ENCODE results near the gene KRT74.

DNA sequence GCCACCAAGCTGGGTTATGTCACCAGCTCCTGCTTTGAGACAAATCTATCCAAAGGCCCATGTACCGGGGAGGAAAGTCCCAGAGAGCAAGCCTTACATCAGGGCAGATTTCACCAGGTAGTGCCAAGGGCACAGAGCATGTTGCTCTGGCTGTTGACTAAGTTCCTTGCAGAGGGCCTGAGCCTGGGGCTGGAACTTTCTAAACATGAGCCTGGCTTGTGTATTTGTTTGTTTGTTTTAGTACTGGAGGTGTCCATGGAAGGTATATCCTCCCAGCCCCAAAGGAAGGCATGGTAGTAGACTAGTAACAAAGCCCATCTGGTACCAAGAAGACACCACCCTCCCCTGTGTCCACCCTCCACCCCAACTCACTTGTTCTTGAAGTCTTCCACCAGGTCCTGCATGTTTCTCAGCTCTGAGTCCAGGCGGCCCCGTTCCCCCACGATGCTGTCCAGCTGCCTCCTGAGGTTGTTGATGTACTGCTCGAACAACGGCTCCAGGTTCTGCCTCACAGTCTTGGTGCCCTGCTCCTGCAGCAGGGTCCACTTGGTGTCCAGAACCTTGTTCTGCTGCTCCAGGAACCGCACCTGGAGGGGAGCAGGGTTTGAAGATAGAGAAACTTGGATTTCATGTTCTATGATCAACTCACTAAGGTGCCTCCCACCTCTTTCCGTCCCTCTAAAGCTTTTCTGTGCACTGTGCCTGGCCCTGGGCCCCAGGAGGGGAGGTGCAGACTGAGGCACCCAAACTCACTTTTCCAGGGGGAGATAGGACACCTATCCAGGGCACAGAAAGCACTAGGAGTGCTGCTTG, 54.9 kb downstream of the KRT74 start:
- TF ChIP-seq EZH2 (IDR thresholded peaks at IDR 0.05; ENCODE audit: insufficient read depth, poor library complexity, severe bottlenecking): no peak
- TF ChIP-seq EZH2phosphoT487 (IDR thresholded peaks at IDR 0.05; ENCODE audit: insufficient read depth, low read depth): no peak
